Keratinocyte (primary cell): Measurements from ENCODE around the gene USP12.
"Not testable (repeated sequence)": the region's sequence is repeated elsewhere in the genome, so short reads cannot be mapped to it uniquely, and the experiment has no call there.

Source experiments
- EZH2 ChIP-seq: IDR thresholded peaks from one replicate; pipeline ENCODE4 v1.6.1; 2012; ENCODE audit warnings: inconsistent platforms, mild to moderate bottlenecking, low read length, moderate library complexity
- TF ChIP-seq, protein P1 (sequence below), 3 experiments: IDR thresholded peaks in 1 of 3; conservative IDR thresholded peaks in 1 of 3; optimal IDR thresholded peaks in 1 of 3; 2 replicates in 2 of 3; 3 replicates in 1 of 3; pipeline versions ENCODE3 to v1.5.1; 2011; ENCODE audit warnings: low read length in 3 of 3, mild to moderate bottlenecking in 3 of 3, moderate library complexity in 2 of 3, control low read depth in 1 of 3, inconsistent platforms in 1 of 3; ENCODE audit not compliant: insufficient read depth in 2 of 3; ENCODE audit errors: extremely low read depth in 1 of 3

DNA sequence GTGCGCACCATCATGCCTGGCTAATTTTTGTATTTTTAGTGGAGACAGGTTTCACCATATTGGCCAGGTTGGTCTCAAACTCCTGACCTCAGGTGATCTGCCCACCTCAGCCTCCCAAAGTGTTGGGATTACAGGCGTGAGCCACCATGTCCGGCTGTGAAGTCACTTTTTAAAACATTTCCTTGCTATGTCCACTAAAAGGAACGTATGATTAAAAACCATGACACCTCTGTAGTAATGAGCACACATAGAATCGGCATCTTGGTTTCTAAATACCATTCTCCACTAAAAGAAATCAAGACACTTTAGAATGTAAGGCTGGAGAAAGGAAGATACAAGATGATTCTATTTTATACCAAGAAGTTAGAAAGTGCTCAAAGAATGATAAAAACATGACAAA is 30.5 kb downstream of the USP12 start:
- TF ChIP-seq, protein P1, sequence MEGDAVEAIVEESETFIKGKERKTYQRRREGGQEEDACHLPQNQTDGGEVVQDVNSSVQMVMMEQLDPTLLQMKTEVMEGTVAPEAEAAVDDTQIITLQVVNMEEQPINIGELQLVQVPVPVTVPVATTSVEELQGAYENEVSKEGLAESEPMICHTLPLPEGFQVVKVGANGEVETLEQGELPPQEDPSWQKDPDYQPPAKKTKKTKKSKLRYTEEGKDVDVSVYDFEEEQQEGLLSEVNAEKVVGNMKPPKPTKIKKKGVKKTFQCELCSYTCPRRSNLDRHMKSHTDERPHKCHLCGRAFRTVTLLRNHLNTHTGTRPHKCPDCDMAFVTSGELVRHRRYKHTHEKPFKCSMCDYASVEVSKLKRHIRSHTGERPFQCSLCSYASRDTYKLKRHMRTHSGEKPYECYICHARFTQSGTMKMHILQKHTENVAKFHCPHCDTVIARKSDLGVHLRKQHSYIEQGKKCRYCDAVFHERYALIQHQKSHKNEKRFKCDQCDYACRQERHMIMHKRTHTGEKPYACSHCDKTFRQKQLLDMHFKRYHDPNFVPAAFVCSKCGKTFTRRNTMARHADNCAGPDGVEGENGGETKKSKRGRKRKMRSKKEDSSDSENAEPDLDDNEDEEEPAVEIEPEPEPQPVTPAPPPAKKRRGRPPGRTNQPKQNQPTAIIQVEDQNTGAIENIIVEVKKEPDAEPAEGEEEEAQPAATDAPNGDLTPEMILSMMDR (optimal IDR thresholded peaks at IDR 0.05 in 1 of 3, IDR thresholded peaks at IDR 0.05 in 1 of 3, conservative IDR thresholded peaks at IDR 0.05 in 1 of 3; ENCODE audit: extremely low read depth in 1 of 3, insufficient read depth in 2 of 3, low read length in 3 of 3) = not testable (repeated sequence)
- TF ChIP-seq EZH2 = not testable (repeated sequence)
